ENCODE results near the gene CLEC14A.

Gene CLEC14A

DNA sequence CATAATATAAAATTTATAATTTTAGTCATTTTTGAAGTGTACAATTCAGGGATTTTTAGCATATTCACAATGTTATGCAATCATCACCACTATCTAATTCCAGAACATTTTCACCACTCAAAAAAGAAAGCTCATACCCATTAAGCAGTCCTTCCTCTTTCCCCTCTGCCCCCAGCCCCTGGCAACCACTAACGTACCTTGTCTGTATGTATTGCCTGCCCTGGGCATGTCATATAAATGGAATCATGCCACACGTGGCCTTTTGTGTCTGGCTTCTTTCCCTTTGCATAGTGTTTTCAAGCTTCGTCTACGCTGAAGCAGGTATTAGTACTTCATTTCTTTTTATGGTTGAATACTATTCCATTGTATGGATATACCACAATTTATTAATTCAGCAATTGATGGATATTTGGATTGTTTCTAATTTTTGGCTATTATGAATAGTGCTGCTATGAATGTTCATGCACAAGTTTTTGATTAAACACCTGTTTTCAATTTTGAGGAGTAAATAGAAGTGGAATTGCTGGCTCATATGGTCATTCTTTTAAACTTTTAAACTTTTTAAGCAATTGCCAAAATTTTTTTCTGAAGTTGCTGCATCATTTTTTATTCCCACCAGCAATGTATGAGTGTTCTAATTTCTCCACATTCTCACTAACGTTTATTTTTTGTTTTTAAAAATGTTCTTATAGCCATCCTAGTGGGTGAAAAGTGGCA is 49.8 kb downstream of the CLEC14A start:
- DNase-seq (ENCODE audit: low spot score) = no peak

DNA sequence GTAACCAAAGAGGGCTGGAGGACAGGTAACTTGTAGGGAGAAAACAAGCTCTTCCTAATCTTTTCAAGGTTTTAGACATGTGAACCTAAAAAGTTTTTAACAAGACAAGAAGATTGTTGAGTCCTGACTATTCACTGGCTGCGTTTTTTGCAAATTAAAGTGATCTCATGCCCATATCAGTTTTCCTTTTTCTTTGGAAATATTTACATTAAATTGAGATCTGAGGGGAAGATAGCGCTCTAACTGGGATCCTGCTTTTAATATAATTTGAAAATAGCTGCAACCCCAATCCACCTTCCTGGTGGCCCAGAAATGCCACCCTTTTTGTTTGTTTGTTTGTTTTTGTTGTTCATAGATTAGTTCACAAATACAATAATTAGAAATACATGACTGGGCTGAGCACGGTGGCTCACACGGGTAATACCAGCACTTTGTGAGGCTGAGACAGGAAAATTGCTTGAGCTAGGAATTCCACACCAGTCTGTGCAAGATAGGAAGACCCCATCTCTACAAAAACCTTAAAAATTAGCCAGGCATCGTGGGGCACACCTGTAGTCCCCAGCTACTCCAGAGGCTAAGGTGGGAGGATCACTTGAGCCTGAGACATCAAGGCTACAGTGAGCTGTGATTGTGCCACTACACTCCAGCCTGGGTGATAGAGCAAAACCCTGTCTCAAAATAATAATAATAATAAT is 50.6 kb downstream of the CLEC14A start:
- no peak for DNase-seq (ENCODE audit: low spot score)

DNA sequence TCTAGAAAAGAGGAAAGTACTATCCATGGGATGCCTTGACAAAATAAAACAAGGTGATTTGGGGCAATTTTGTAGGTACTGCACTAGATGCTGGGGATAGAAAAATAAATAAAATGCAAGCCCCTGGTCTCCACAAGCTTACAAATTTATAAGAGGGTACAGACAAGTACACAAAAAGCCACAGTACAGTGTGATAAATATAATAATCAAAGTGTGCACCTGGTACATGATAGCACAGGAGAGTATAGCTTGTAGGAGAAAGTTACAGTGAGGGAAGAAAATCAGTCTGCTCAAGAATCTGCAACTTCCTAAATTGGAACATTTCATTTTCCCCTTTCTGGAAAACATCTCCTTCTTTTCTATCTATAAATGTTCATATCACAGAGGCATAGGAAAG is 51.2 kb downstream of the CLEC14A start:
- DNase-seq (ENCODE audit: low spot score) = no peak

Measured in putamen (tissue), 1 donor.